SK-N-SH (cell line): ENCODE data around the gene KRT6A. TPM values are rescaled to one million over a fixed set of nuclear protein-coding genes. Genes with fewer than 3 reads are reported as not detected.
"Not testable (repeated sequence)": the region's sequence is repeated elsewhere in the genome, so short reads cannot be mapped to it uniquely, and the experiment has no call there.

ENCODE experiments used
- CTCF ChIA-PET: fragments of 300-600, 350-600 bp; formaldehyde crosslinking; extraction: SDS; loops from one replicate; lab custom pipeline; 2021; lab: Yijun Ruan, JAX
- POLR2A ChIA-PET: fragments of 350-600 bp; sonication (Branson Sonifier 250); formaldehyde crosslinking; extraction: SDS; loops from one replicate; lab custom pipeline; 2020; ENCODE audit warnings: antibody characterized with exemption, inconsistent platforms; lab: Yijun Ruan, JAX
- DNase-seq: peaks from one replicate; pipeline ENCODE4 v3.0.0; 2012
- H2AFZ ChIP-seq: fragments of 200-600 bp; sonication (generic); 2 replicates; pipeline ENCODE4 v1.8.1; 2016; ENCODE audit warnings: antibody characterized with exemption, mild to moderate bottlenecking, low read depth
- H3F3A ChIP-seq: fragments of 200-600 bp; sonication (generic); replicated peaks from 2 replicates; pipeline ENCODE3; 2016; ENCODE audit warnings: antibody characterized with exemption, mild to moderate bottlenecking; ENCODE audit not compliant: insufficient read depth
- H3K27ac ChIP-seq, 2 experiments: fragments of 200-500 bp in 1 of 2; fragments of 200-600 bp in 1 of 2; sonication (Bioruptor generic) in 1 of 2; sonication (generic), shearing (Covaris generic) in 1 of 2; 2 replicates each; pipeline versions ENCODE4 v1.5.1 to v1.6.1; 2014 to 2016; ENCODE audit warnings: low read depth in 2 of 2, inconsistent platforms in 1 of 2, low read length in 1 of 2, mild to moderate bottlenecking in 1 of 2, mixed read lengths in 1 of 2
- H3K27me3 ChIP-seq: fragments of 200-600 bp; sonication (generic), shearing (Covaris generic); 2 replicates; pipeline ENCODE4 v1.6.1; 2016; ENCODE audit warnings: mixed run types; ENCODE audit not compliant: insufficient read depth
- H3K36me3 ChIP-seq, 2 experiments: fragments of 200-500 bp in 1 of 2; fragments of 200-600 bp in 1 of 2; sonication (Bioruptor generic) in 1 of 2; sonication (generic) in 1 of 2; replicated peaks in 1 of 2; 2 replicates each; pipeline versions ENCODE3 to v1.5.1; 2014 to 2016; ENCODE audit warnings: low read length in 1 of 2, mild to moderate bottlenecking in 1 of 2; ENCODE audit not compliant: insufficient read depth in 2 of 2, control insufficient read depth in 1 of 2
- H3K4me1 ChIP-seq, 2 experiments: fragments of 200-500 bp in 1 of 2; fragments of 200-600 bp in 1 of 2; sonication (Bioruptor generic) in 1 of 2; sonication (generic), shearing (Covaris generic) in 1 of 2; 2 replicates each; pipeline versions ENCODE4 v1.5.1 to v1.6.1; 2014 to 2016; ENCODE audit warnings: low read depth in 1 of 2, low read length in 1 of 2, mixed run types in 1 of 2; ENCODE audit not compliant: insufficient read depth in 2 of 2, control insufficient read depth in 1 of 2
- H3K4me2 ChIP-seq: fragments of 200-600 bp; sonication (generic), shearing (Covaris generic); 2 replicates; pipeline ENCODE4 v1.6.1; 2017; ENCODE audit warnings: mixed run types
- H3K4me3 ChIP-seq, 2 experiments: fragments of 200-500 bp in 1 of 2; fragments of 200-600 bp in 1 of 2; sonication (Bioruptor generic) in 1 of 2; sonication (generic), shearing (Covaris generic) in 1 of 2; 2 replicates each; pipeline versions ENCODE4 v1.5.1 to v1.8.1; 2014 to 2016; ENCODE audit warnings: low read depth in 2 of 2, inconsistent platforms in 1 of 2, low read length in 1 of 2, mild to moderate bottlenecking in 1 of 2, mixed read lengths in 1 of 2, moderate library complexity in 1 of 2
- H3K79me2 ChIP-seq: fragments of 200-600 bp; sonication (generic); 2 replicates; pipeline ENCODE4 v1.8.1; 2017; ENCODE audit warnings: mild to moderate bottlenecking; ENCODE audit not compliant: insufficient read depth
- H3K9ac ChIP-seq: fragments of 200-600 bp; sonication (generic); 2 replicates; pipeline ENCODE4 v1.6.1; 2017; ENCODE audit warnings: mixed run types
- H3K9me2 ChIP-seq: fragments of 200-600 bp; sonication (generic); 2 replicates; pipeline ENCODE4 v1.6.1; 2017; ENCODE audit warnings: mixed run types
- H3K9me3 ChIP-seq: fragments of 200-600 bp; sonication (generic); 2 replicates; pipeline ENCODE4 v1.6.1; 2017; ENCODE audit warnings: mixed run types, mild to moderate bottlenecking, moderate library complexity
- H4K20me1 ChIP-seq: fragments of 200-600 bp; sonication (generic); 2 replicates; pipeline ENCODE4 v1.6.1; 2017; ENCODE audit warnings: mild to moderate bottlenecking, mixed run types; ENCODE audit not compliant: insufficient read depth
- SIN3A ChIP-seq: IDR thresholded peaks from 2 replicates; pipeline ENCODE4 v1.6.1; 2012; ENCODE audit warnings: low read depth, mild to moderate bottlenecking, low read length, moderate library complexity, borderline replicate concordance
- WGBS: methylation state at CpG from one replicate; pipeline ENCODE4 v1.1.6; 2017; ENCODE audit warnings: low lambda C conversion rate; 5-methylcytosine and 5-hydroxymethylcytosine counted together
- polyA plus RNA-seq, 3 experiments: library from polyadenylated mRNA; depleted of rRNA; stranded (reverse); fragments of >200 nt; gene quantifications; 2 replicates each; pipeline ENCODE4 v1.2.3, GENCODE V29; 2012
- TF ChIP-seq, protein P1 (sequence below): IDR thresholded peaks from 2 replicates; pipeline ENCODE4 v1.4.0; 2012; ENCODE audit warnings: low read depth, borderline replicate concordance
- TF ChIP-seq, protein P2 (sequence below): IDR thresholded peaks from 2 replicates; pipeline ENCODE4; 2012

KRT6A gene
- polyA plus RNA-seq, 1 of the 3 experiments (the other 2 are of a cell fraction) = not detected

- TF ChIP-seq, protein P1, sequence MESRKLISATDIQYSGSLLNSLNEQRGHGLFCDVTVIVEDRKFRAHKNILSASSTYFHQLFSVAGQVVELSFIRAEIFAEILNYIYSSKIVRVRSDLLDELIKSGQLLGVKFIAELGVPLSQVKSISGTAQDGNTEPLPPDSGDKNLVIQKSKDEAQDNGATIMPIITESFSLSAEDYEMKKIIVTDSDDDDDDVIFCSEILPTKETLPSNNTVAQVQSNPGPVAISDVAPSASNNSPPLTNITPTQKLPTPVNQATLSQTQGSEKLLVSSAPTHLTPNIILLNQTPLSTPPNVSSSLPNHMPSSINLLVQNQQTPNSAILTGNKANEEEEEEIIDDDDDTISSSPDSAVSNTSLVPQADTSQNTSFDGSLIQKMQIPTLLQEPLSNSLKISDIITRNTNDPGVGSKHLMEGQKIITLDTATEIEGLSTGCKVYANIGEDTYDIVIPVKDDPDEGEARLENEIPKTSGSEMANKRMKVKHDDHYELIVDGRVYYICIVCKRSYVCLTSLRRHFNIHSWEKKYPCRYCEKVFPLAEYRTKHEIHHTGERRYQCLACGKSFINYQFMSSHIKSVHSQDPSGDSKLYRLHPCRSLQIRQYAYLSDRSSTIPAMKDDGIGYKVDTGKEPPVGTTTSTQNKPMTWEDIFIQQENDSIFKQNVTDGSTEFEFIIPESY = no peak
- TF ChIP-seq, protein P2, sequence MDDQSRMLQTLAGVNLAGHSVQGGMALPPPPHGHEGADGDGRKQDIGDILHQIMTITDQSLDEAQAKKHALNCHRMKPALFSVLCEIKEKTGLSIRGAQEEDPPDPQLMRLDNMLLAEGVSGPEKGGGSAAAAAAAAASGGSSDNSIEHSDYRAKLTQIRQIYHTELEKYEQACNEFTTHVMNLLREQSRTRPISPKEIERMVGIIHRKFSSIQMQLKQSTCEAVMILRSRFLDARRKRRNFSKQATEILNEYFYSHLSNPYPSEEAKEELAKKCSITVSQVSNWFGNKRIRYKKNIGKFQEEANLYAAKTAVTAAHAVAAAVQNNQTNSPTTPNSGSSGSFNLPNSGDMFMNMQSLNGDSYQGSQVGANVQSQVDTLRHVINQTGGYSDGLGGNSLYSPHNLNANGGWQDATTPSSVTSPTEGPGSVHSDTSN = no peak
Measured at GRCh38 chr12:52488736-52489135, 4.3 kb downstream of the KRT6A start (continued).

DNA sequence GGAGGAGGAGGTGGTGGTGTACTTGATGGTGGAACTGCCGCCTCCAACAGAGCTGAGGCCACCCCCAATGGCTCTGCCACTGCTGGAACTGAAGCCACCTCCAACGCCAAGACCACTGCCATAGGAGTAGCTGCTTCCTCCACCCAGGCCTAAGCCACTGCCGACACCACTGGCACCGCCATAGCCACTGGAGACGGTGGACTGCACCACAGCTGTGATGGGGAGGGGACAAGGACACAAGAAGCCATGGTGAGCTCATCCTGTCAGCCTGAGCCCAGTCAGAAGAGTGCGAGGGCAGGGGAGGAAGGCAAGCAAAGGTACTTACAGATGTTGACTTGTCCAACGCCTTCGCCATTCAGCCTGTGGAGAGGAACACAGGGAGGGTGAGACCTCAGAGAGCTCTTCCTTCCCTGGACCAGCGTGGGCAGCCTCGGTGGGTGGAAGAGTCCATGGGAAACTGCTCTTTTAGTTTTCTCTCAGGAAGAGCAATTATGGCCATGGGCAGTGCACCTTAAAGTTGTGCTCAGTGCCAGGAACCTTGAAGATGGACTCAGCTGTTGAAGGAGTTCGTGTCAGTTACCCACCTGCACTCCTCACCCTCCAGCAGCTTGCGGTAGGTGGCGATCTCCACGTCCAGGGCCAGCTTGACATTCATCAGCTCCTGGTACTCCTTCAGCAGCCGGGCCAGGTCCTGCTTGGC is 5.2 kb downstream of the KRT6A start:
- not testable (repeated sequence) for H3K9ac ChIP-seq

GRCh38 chr12:52487211-52487610 is 5.8 kb downstream of the KRT6A start:
- Histone ChIP-seq H4K20me1 (no peaks in the 10 kb centered on the region), H3K9me3 (peaks cover 9% of the 10 kb centered on the region; the same call in 1 of the 2 replicates), H3K4me3 (no peak overlapping the region), H3K4me2 (no peak overlapping the region), H3K9ac (no peak overlapping the region), H3K27ac (no peak overlapping the region), H3F3A (no peaks in the 10 kb centered on the region), H2AFZ (no peak overlapping the region), H3K36me3 (no peaks in the 10 kb centered on the region), H3K9me2 (no peaks in the 10 kb centered on the region), H3K4me1 (no peaks in the 10 kb centered on the region), H3K27me3 (peaks cover 22% of the 10 kb centered on the region; the same call in 1 of the 2 replicates), H3K79me2 (no peaks in the 10 kb centered on the region)
- POLR2A ChIA-PET = no interaction called here
- WGBS = 0% methylated on average over 1 of the region's 1 CpG
- DNase-seq = no peak
- TF ChIP-seq SIN3A = no peak
- CTCF ChIA-PET = no interaction called here

More for the DNA sequence above, 5.2 kb downstream of the KRT6A start:
- H3K79me2 ChIP-seq, H3K4me1 ChIP-seq, H3K27ac ChIP-seq, DNase-seq, H3K36me3 ChIP-seq, H3K4me3 ChIP-seq, POLR2A ChIA-PET, H2AFZ ChIP-seq, H3K4me2 ChIP-seq, H3K9me3 ChIP-seq, H4K20me1 ChIP-seq, H3K9me2 ChIP-seq, CTCF ChIA-PET, H3F3A ChIP-seq: not testable (repeated sequence)
- WGBS = 15% methylated on average over 4 of the region's 15 CpGs
- H3K27me3 ChIP-seq = peaks cover 23% of the 10 kb centered on the region; the same call in 1 of the 2 replicates
